Psoas muscle (tissue), 8 donors: ENCODE measurements around the gene SPRR3. TPM values are rescaled to one million over a fixed set of nuclear protein-coding genes. Genes with fewer than 3 reads are reported as not detected.

Experiments used
- ATAC-seq, 4 donors: fragments of 200-7000 bp; cut with Tn5 transposase; one replicate each; pipeline ENCODE4 v1.9.1; 2020; ENCODE audit warnings: moderate library complexity in 3 of 4, mild to moderate bottlenecking in 2 of 4
- DNase-seq, 2 donors: peaks; one replicate each; pipeline ENCODE4 v3.0.0-alpha.2; 2020
- H3K27ac ChIP-seq: fragments of 200-600 bp; one replicate; pipeline ENCODE4 v1.8.0; 2022
- H3K27me3 ChIP-seq, 3 donors: fragments of 200-600 bp in 1 of 3; one replicate each; pipeline versions ENCODE4 v1.6.1 to v1.8.0; 2013 to 2022; ENCODE audit warnings: low read length in 2 of 3, mild to moderate bottlenecking in 2 of 3, moderate library complexity in 1 of 3; ENCODE audit not compliant: insufficient read depth in 3 of 3
- H3K36me3 ChIP-seq, 2 donors: fragments of 200-600 bp in 1 of 2; one replicate each; pipeline versions ENCODE4 v1.6.1 to v1.8.0; 2013 to 2022; ENCODE audit warnings: low read depth in 1 of 2, mild to moderate bottlenecking in 1 of 2, moderate library complexity in 1 of 2; ENCODE audit not compliant: insufficient read depth in 1 of 2
- H3K4me1 ChIP-seq: fragments of 200-600 bp; one replicate; pipeline ENCODE4 v1.8.0; 2022
- H3K4me3 ChIP-seq: fragments of 200-600 bp; one replicate; pipeline ENCODE4 v1.8.0; 2022; ENCODE audit warnings: mild to moderate bottlenecking
- H3K9me3 ChIP-seq: fragments of 200-600 bp; one replicate; pipeline ENCODE4 v1.8.0; 2022
- WGBS, 3 donors: extraction: QIAGEN DNeasy Blood & Tissue Kit; methylation state at CpG; one replicate each; pipeline versions ENCODE4 v1.1.6 to v1.1.7; 2013; 5-methylcytosine and 5-hydroxymethylcytosine counted together
- intact Hi-C, 2 donors: fragments of 100-400 bp; cut with DNase I; formaldehyde crosslinking; loops; one replicate each; pipeline versions ENCODE4 v1.11.0 to v1.14.2; 2022
- polyA plus RNA-seq, 3 donors: library from polyadenylated mRNA; stranded (reverse); fragments of 200-250 nt; gene quantifications; one replicate each; pipeline ENCODE4 v1.2.3, GENCODE V29; 2013
- total RNA-seq, 4 donors: library from RNA; stranded (reverse); fragmentation: NEBNext Ultra II Directional in 2 of 4; extraction: Animal tissue kit (Norgen Biotek cat#: 25700) in 2 of 4; gene quantifications; one replicate each; pipeline versions ENCODE4 v1.2.1 to v1.2.4, GENCODE V29; 2021 to 2023
- TF ChIP-seq, protein P1 (sequence below): fragments of 200-600 bp; IDR thresholded peaks from one replicate; pipeline ENCODE4 v1.8.0; 2022; ENCODE audit warnings: antibody characterized with exemption
- donor health status: healthy with polysubstance abuse.
- donor health status: DM: no; HTN: no; CAD: no; lungs with moderate emphysema.
- donor health status: Bipolar disorder and iron deficiency.
- donor health status: healthy.
- donor health status: DM: yes; HTN: yes; CAD: no.
- donor health status: DM: no; HTN: no; CAD: no.
- donor health status: DM: no; HTN: no; CAD: no.
- donor health status: DM: yes; HTN: yes; CAD: no.

SPRR3 gene
- total and polyA plus RNA-seq, 7 donors, result 0.32 to 1.2 (median 0.98) TPM; not detected in 3

DNA sequence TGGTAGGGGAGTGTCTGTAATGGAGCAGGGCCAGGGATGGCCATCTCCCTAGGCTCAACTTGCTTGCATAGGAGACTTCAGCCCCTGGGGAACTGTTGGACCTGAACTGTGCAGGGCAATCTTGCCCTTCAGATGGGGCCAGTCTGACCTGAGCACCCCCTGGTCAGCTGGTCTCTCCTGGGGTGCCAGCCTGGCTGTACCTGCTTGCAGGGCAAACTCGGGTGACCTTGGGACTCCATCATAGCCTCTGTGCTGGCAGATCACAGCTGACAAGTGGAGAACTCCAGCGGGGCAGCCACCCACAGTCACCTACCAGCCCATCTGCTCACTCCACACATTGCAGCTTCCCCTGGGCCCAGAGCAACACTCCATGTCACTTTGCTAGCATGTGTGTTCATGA lies 47.7 kb downstream of the SPRR3 start:
- WGBS, 3 donors, result 81 to 84% (median 84%) methylated on average over 2 of the region's 2 CpGs
- ATAC-seq (no peak), DNase-seq (no peak)
- intact Hi-C loops, result no loop called here
- Histone ChIP-seq H3K4me1 (no peaks in the 10 kb centered on the region), H3K9me3 (no peaks in the 10 kb centered on the region), H3K4me3 (no peak overlapping the region), H3K36me3 (no peaks in the 10 kb centered on the region), H3K27ac (no peak overlapping the region), H3K27me3 (no peaks in the 10 kb centered on the region)
- TF ChIP-seq, protein P1, sequence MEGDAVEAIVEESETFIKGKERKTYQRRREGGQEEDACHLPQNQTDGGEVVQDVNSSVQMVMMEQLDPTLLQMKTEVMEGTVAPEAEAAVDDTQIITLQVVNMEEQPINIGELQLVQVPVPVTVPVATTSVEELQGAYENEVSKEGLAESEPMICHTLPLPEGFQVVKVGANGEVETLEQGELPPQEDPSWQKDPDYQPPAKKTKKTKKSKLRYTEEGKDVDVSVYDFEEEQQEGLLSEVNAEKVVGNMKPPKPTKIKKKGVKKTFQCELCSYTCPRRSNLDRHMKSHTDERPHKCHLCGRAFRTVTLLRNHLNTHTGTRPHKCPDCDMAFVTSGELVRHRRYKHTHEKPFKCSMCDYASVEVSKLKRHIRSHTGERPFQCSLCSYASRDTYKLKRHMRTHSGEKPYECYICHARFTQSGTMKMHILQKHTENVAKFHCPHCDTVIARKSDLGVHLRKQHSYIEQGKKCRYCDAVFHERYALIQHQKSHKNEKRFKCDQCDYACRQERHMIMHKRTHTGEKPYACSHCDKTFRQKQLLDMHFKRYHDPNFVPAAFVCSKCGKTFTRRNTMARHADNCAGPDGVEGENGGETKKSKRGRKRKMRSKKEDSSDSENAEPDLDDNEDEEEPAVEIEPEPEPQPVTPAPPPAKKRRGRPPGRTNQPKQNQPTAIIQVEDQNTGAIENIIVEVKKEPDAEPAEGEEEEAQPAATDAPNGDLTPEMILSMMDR, result no peak

Other genes starting within 250 kb of the SPRR3 start
- gene KPRP, start 243.7 kb upstream of the SPRR3 start, total RNA-seq, result under 1 TPM in 1 of 4 donors, not detected in 3; 0.17 TPM
- gene KPRP, start 243.7 kb upstream of the SPRR3 start, polyA plus RNA-seq, result not detected
- gene LCE1F, start 226.6 kb upstream of the SPRR3 start, total RNA-seq, result not detected
- not detected for gene LCE1F, start 226.6 kb upstream of the SPRR3 start, polyA plus RNA-seq
- gene LCE1E, start 215.5 kb upstream of the SPRR3 start, total RNA-seq, result not detected
- not detected for gene LCE1E, start 215.5 kb upstream of the SPRR3 start, polyA plus RNA-seq
- gene LCE1D, start 205.0 kb upstream of the SPRR3 start, total RNA-seq, result not detected
- gene LCE1D, start 205.0 kb upstream of the SPRR3 start, polyA plus RNA-seq, result not detected
- gene LCE1C, start 195.1 kb upstream of the SPRR3 start, total RNA-seq, result not detected
- not detected for gene LCE1C, start 195.1 kb upstream of the SPRR3 start, polyA plus RNA-seq
- not detected for gene LCE1B, start 189.8 kb upstream of the SPRR3 start, total RNA-seq
- not detected for gene LCE1B, start 189.8 kb upstream of the SPRR3 start, polyA plus RNA-seq
- not detected for gene LCE1A, start 174.3 kb upstream of the SPRR3 start, total RNA-seq
- not detected for gene LCE1A, start 174.3 kb upstream of the SPRR3 start, polyA plus RNA-seq
- not detected for gene LCE6A, start 158.9 kb upstream of the SPRR3 start, total RNA-seq
- gene LCE6A, start 158.9 kb upstream of the SPRR3 start, polyA plus RNA-seq, result not detected
- gene LCE7A, start 141.8 kb upstream of the SPRR3 start, total RNA-seq, result not detected
- gene LCE7A, start 141.8 kb upstream of the SPRR3 start, polyA plus RNA-seq, result not detected
- not detected for gene SMCP, start 123.4 kb upstream of the SPRR3 start, total RNA-seq
- gene SMCP, start 123.4 kb upstream of the SPRR3 start, polyA plus RNA-seq, result not detected
- not detected for gene IVL, start 93.2 kb upstream of the SPRR3 start, total RNA-seq
- under 1 TPM in 1 of 3 donors, not detected in 2; 0.04 TPM for gene IVL, start 93.2 kb upstream of the SPRR3 start, polyA plus RNA-seq
- not detected for gene SPRR5, start 54.5 kb upstream of the SPRR3 start, total RNA-seq
- not detected for gene SPRR5, start 54.5 kb upstream of the SPRR3 start, polyA plus RNA-seq
- not detected for gene SPRR4, start 31.1 kb upstream of the SPRR3 start, total RNA-seq
- gene SPRR4, start 31.1 kb upstream of the SPRR3 start, polyA plus RNA-seq, result not detected
- not detected for gene SPRR1A, start 17.7 kb upstream of the SPRR3 start, total RNA-seq
- not detected for gene SPRR1A, start 17.7 kb upstream of the SPRR3 start, polyA plus RNA-seq
- not detected for gene SPRR1B, start 29.5 kb downstream of the SPRR3 start, total RNA-seq
- under 1 TPM in 1 of 3 donors, not detected in 2; 0.23 TPM for gene SPRR1B, start 29.5 kb downstream of the SPRR3 start, polyA plus RNA-seq
- not detected for gene SPRR2D, start 39.4 kb downstream of the SPRR3 start, total RNA-seq
- not detected for gene SPRR2D, start 39.4 kb downstream of the SPRR3 start, polyA plus RNA-seq
- under 1 TPM in 2 of 4 donors, not detected in 2; 0.34 to 0.56 TPM for gene SPRR2A, start 55.8 kb downstream of the SPRR3 start, total RNA-seq
- under 1 TPM in 1 of 3 donors, not detected in 2; 0.22 TPM for gene SPRR2A, start 55.8 kb downstream of the SPRR3 start, polyA plus RNA-seq
- not detected for gene SPRR2B, start 69.9 kb downstream of the SPRR3 start, total RNA-seq
- gene SPRR2B, start 69.9 kb downstream of the SPRR3 start, polyA plus RNA-seq, result not detected
- gene SPRR2E, start 92.8 kb downstream of the SPRR3 start, total RNA-seq, result not detected
- under 1 TPM in 1 of 3 donors, not detected in 2; 0.14 TPM for gene SPRR2E, start 92.8 kb downstream of the SPRR3 start, polyA plus RNA-seq
- not detected for gene SPRR2F, start 111.8 kb downstream of the SPRR3 start, total RNA-seq
- gene SPRR2F, start 111.8 kb downstream of the SPRR3 start, polyA plus RNA-seq, result not detected
- not detected for gene SPRR2G, start 149.1 kb downstream of the SPRR3 start, total RNA-seq
- not detected for gene SPRR2G, start 149.1 kb downstream of the SPRR3 start, polyA plus RNA-seq
- not detected for gene LELP1, start 201.7 kb downstream of the SPRR3 start, total RNA-seq
- gene LELP1, start 201.7 kb downstream of the SPRR3 start, polyA plus RNA-seq, result not detected
- gene PRR9, start 215.8 kb downstream of the SPRR3 start, total RNA-seq, result not detected
- gene PRR9, start 215.8 kb downstream of the SPRR3 start, polyA plus RNA-seq, result under 1 TPM in 1 of 3 donors, not detected in 2; 0.04 TPM